RWPE2 (cell line): ENCODE data around the gene ACKR1.

ENCODE experiments used
- ATAC-seq: fragments of 200-7000 bp; cut with Tn5 transposase; 3 replicates; pipeline ENCODE4 v1.9.1; 2021; ENCODE audit warnings: low read depth
- DNase-seq: peaks from one replicate; pipeline ENCODE4 v3.0.0-alpha.2; 2020; ENCODE audit warnings: low spot score
- H3K27ac ChIP-seq: fragments of 450-650 bp; 2 replicates; pipeline ENCODE4 v1.5.1; 2017; ENCODE audit warnings: mild to moderate bottlenecking; ENCODE audit not compliant: poor library complexity, severe bottlenecking
- H3K27me3 ChIP-seq: fragments of 250-450 bp; sonication (Bioruptor Pico); 2 replicates; pipeline ENCODE4 v1.5.1; 2021; ENCODE audit warnings: mild to moderate bottlenecking, moderate library complexity; ENCODE audit not compliant: insufficient read depth, poor library complexity, severe bottlenecking
- H3K36me3 ChIP-seq: fragments of 250-450 bp; sonication (Bioruptor Pico); 2 replicates; pipeline ENCODE4 v1.5.1; 2020; ENCODE audit warnings: low read depth, mild to moderate bottlenecking, moderate library complexity
- H3K4me1 ChIP-seq: fragments of 250-450 bp; sonication (Bioruptor Pico); 2 replicates; pipeline ENCODE4 v1.5.1; 2021; ENCODE audit warnings: mild to moderate bottlenecking, moderate library complexity; ENCODE audit not compliant: insufficient read depth, poor library complexity, severe bottlenecking
- H3K4me3 ChIP-seq: fragments of 250-450 bp; sonication (Bioruptor Pico); 2 replicates; pipeline ENCODE4 v1.5.1; 2021; ENCODE audit warnings: mild to moderate bottlenecking, moderate library complexity; ENCODE audit not compliant: severe bottlenecking
- H3K9me3 ChIP-seq: fragments of 250-450 bp; sonication (Bioruptor Pico); 2 replicates; pipeline ENCODE4 v1.5.1; 2021; ENCODE audit warnings: mild to moderate bottlenecking, moderate library complexity; ENCODE audit not compliant: severe bottlenecking
- TF ChIP-seq, protein P1 (sequence below): fragments of 450-650 bp; IDR thresholded peaks from one replicate; pipeline ENCODE4 v1.5.1; 2017; ENCODE audit warnings: mild to moderate bottlenecking, moderate library complexity; ENCODE audit not compliant: poor library complexity, severe bottlenecking

Gene ACKR1

DNA sequence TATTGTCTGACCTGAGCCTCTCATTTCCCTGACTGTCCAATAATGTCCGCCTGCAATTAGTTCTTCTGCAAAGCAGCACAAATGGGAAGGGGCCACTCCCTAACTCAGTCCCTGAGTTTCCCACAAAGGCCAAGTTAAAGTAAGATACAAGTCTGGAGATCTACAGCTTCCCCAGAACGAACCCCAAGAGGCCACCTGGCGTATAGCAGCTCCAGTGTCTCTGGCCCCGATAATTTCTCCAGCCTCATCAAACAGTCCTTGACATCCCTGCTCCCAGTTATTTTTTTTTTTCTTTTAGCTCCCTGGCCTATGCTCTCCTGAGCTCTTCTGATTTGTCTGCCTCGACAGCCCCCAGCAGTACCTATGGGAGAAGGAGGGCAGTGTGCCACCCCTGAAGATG lies 8.1 kb upstream of the ACKR1 start:
- Histone ChIP-seq H3K36me3 (no peaks in the 10 kb centered on the region), H3K4me1 (no peaks in the 10 kb centered on the region), H3K27me3 (no peaks in the 10 kb centered on the region), H3K4me3 (no peak overlapping the region), H3K9me3 (no peaks in the 10 kb centered on the region), H3K27ac (no peak overlapping the region)
- ATAC-seq = 0 out of 3 replicates have a peak, but pooled peaks have one; percentile 29
- TF ChIP-seq, protein P1, sequence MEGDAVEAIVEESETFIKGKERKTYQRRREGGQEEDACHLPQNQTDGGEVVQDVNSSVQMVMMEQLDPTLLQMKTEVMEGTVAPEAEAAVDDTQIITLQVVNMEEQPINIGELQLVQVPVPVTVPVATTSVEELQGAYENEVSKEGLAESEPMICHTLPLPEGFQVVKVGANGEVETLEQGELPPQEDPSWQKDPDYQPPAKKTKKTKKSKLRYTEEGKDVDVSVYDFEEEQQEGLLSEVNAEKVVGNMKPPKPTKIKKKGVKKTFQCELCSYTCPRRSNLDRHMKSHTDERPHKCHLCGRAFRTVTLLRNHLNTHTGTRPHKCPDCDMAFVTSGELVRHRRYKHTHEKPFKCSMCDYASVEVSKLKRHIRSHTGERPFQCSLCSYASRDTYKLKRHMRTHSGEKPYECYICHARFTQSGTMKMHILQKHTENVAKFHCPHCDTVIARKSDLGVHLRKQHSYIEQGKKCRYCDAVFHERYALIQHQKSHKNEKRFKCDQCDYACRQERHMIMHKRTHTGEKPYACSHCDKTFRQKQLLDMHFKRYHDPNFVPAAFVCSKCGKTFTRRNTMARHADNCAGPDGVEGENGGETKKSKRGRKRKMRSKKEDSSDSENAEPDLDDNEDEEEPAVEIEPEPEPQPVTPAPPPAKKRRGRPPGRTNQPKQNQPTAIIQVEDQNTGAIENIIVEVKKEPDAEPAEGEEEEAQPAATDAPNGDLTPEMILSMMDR = no peak
- DNase-seq = no peak

DNA sequence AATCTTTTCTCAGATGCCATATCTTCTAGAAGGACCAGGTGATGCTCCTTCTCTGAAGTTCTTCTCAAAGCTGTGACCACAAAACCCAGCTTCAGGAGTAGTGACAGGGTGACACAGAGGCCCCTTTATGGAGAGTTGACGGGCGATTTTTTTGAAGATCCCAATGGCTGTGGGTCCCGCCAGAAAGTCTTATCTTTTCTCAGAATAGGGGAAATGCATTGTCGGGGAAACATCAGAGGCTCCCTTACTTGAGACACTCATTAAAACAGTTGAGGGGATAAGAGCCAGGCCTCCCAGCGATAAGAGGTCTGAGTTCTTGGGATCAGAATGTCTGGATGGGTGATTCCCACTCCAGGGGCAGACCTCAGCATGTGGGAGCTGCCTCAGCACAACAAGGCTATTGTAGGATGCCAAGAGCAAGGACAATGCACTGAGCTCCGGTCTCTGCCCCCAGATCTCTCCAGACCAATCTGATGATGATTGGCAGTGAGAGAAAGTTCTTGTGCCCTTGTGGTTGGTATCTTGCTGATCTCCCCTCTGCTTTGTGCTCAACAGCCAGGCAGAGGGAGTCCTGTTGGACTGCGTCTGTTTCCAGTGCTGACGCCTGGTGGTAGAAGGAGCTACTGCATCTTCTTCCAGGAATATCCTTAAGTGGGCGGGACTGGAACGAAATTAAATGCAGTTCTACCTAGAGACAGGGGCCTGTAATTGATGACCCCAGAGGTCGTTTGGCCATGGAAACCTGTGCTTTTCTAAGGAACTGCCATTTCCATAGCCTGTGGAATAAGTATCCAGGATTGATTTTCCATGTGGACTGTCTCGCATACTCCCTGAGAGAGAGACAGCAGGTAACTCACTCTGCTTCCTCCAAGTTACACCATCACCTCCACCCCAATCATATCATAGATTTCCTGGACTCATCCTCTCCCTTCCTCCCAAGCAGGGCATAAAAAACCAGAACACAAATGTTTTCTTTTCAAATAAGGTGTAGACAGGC lies 6.8 kb upstream of the ACKR1 start:
- TF ChIP-seq, protein P1 = peak; percentile 71
- no peak overlapping the region for H3K4me3 ChIP-seq

DNA sequence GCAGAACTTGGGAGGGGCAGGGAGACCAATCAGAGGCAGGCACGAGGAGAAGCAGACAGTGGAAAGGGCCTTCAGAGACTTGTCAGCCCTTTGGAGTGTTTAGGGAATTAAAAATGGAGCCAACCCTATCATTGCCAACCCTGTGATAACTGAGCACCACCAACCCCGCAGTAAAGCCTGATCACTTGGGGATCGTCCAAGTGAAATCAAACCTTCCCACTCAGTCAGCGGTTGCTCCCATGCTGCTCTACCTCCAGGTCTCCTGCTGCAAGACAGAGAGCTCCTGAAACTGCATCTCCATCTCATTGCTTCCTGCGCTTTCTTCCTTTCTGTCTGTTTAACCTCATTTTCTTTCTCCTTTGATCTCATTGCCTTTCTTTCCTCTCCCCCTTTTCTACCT lies 4.8 kb upstream of the ACKR1 start:
- no peaks in the 10 kb centered on the region for H3K9me3 ChIP-seq
- no peaks in the 10 kb centered on the region for H3K36me3 ChIP-seq
- ATAC-seq = no peak
- H3K4me1 ChIP-seq = no peaks in the 10 kb centered on the region
- TF ChIP-seq, protein P1 = no peak
- H3K27ac ChIP-seq = no peak overlapping the region
- no peaks in the 10 kb centered on the region for H3K27me3 ChIP-seq
- DNase-seq = no peak
- H3K4me3 ChIP-seq = no peak overlapping the region

More for the DNA sequence above, 6.8 kb upstream of the ACKR1 start:
- no peaks in the 10 kb centered on the region for H3K4me1 ChIP-seq
- no peaks in the 10 kb centered on the region for H3K9me3 ChIP-seq
- H3K27me3 ChIP-seq = no peaks in the 10 kb centered on the region
- H3K36me3 ChIP-seq = no peaks in the 10 kb centered on the region
- ATAC-seq (peak; percentile 88), DNase-seq (no peak)
- no peak overlapping the region for H3K27ac ChIP-seq

DNA sequence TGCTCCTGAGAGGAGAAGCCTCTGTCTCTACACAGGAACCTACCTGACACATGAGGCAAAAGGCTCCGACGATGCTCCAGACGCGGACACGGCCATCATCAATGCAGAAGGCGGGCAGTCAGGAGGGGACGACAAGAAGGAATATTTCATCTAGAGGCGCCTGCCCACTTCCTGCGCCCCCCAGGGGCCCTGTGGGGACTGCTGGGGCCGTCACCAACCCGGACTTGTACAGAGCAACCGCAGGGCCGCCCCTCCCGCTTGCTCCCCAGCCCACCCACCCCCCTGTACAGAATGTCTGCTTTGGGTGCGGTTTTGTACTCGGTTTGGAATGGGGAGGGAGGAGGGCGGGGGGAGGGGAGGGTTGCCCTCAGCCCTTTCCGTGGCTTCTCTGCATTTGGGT lies 3.9 kb upstream of the ACKR1 start:
- Histone ChIP-seq H3K27me3 (no peaks in the 10 kb centered on the region), H3K36me3 (no peaks in the 10 kb centered on the region), H3K4me1 (no peaks in the 10 kb centered on the region), H3K9me3 (no peaks in the 10 kb centered on the region), H3K4me3 (no peak overlapping the region), H3K27ac (no peak overlapping the region)
- DNase-seq = no peak
- no peak for ATAC-seq
- TF ChIP-seq, protein P1 = no peak

DNA sequence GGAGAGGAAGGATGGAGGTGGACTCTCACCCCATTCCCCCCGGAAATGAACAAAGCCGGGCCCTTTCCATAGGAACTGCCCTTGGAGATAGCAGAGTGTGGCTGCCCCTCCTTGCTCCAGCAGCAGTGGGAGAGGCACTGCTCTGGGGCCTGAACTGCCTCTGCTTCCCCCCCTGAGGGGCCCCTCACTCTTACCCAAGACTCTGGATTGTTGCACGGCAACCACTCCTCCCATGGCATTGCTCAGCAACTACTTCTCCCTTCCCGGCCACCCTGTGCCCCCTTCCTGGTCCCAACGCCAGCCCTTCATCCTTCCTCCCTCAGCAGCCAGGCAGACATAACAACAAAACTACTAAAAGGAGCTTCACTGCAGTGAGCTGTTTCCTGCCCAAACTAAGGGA lies 3.0 kb upstream of the ACKR1 start:
- no peaks in the 10 kb centered on the region for H3K27me3 ChIP-seq
- TF ChIP-seq, protein P1 = no peak
- no peaks in the 10 kb centered on the region for H3K9me3 ChIP-seq
- no peaks in the 10 kb centered on the region for H3K4me1 ChIP-seq
- H3K4me3 ChIP-seq = no peak overlapping the region
- no peaks in the 10 kb centered on the region for H3K36me3 ChIP-seq
- no peak overlapping the region for H3K27ac ChIP-seq
- no peak for ATAC-seq
- no peak for DNase-seq
